ENCODE measurements around the gene ZNF605.

DNA sequence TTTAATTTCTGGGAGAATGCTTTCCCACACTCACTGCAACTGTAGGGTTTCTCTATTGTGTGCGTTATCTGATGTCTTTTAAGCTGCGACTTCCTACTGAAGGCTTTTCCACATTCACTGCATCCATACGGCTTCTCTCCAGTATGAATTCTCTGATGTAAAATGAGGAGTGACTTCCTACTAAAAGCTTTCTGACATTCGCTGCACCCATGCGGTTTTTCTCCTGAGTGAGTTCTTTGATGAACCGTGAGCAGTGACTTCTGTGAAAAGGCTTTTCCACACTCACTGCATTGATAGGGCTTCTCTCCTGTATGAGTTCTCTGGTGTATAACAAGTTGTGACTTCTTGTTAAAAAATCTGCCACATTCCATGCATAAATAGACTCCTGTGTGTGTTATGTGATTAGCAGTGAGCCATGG, 29.7 kb downstream of the ZNF605 start:
- TF ChIP-seq, protein P1, sequence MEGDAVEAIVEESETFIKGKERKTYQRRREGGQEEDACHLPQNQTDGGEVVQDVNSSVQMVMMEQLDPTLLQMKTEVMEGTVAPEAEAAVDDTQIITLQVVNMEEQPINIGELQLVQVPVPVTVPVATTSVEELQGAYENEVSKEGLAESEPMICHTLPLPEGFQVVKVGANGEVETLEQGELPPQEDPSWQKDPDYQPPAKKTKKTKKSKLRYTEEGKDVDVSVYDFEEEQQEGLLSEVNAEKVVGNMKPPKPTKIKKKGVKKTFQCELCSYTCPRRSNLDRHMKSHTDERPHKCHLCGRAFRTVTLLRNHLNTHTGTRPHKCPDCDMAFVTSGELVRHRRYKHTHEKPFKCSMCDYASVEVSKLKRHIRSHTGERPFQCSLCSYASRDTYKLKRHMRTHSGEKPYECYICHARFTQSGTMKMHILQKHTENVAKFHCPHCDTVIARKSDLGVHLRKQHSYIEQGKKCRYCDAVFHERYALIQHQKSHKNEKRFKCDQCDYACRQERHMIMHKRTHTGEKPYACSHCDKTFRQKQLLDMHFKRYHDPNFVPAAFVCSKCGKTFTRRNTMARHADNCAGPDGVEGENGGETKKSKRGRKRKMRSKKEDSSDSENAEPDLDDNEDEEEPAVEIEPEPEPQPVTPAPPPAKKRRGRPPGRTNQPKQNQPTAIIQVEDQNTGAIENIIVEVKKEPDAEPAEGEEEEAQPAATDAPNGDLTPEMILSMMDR (conservative IDR thresholded peaks at IDR 0.05) = no peak
- no peak for TF ChIP-seq ZFX (IDR thresholded peaks at IDR 0.05)

Data from C4-2B (cell line).